SU-DHL-6 (cell line): ENCODE results near the gene ERBB4.

Source experiments
- H2AFZ ChIP-seq: fragments of 200-600 bp; sonication (generic); 2 replicates; pipeline ENCODE4 v1.6.1; 2014; ENCODE audit warnings: low read depth, mild to moderate bottlenecking, moderate library complexity, mixed read lengths, antibody characterized with exemption, low read length; ENCODE audit not compliant: severe bottlenecking
- H3F3A ChIP-seq: fragments of 200-600 bp; shearing (Covaris generic); 2 replicates; pipeline ENCODE4 v1.6.0; 2016; ENCODE audit warnings: antibody characterized with exemption, mild to moderate bottlenecking; ENCODE audit not compliant: insufficient read depth
- H3K27ac ChIP-seq: fragments of 200-600 bp; sonication (generic); 2 replicates; pipeline ENCODE4 v1.5.1; 2016; ENCODE audit warnings: low read depth, mild to moderate bottlenecking, low read length, moderate library complexity, mixed read lengths
- H3K27me3 ChIP-seq: fragments of 200-600 bp; sonication (generic), shearing (Covaris generic); 2 replicates; pipeline ENCODE4 v1.6.0; 2014; ENCODE audit warnings: mild to moderate bottlenecking, low read length
- H3K36me3 ChIP-seq: fragments of 200-600 bp; sonication (generic); 2 replicates; pipeline ENCODE4 v1.6.1; 2014; ENCODE audit warnings: mild to moderate bottlenecking, low read length, mixed read lengths
- H3K4me2 ChIP-seq: fragments of 300-600, 200-600 bp; shearing (Covaris generic), sonication (generic); 2 replicates; pipeline ENCODE4 v1.6.0; 2014; ENCODE audit warnings: low read length, low read depth, mild to moderate bottlenecking; ENCODE audit not compliant: poor library complexity, severe bottlenecking
- H3K4me3 ChIP-seq: fragments of 200-600 bp; sonication (generic); 2 replicates; pipeline ENCODE4 v1.5.1; 2014; ENCODE audit warnings: antibody characterized with exemption, low read length, mild to moderate bottlenecking, mixed read lengths; ENCODE audit not compliant: insufficient read depth, poor library complexity, severe bottlenecking
- H3K79me2 ChIP-seq: fragments of 200-600 bp; sonication (generic); 2 replicates; pipeline ENCODE4 v1.6.1; 2014; ENCODE audit warnings: mild to moderate bottlenecking, low read length, moderate library complexity; ENCODE audit not compliant: insufficient read depth
- H3K9ac ChIP-seq: fragments of 200-600 bp; sonication (generic); 2 replicates; pipeline ENCODE4 v1.7.0; 2014; ENCODE audit warnings: mild to moderate bottlenecking, low read length
- H3K9me2 ChIP-seq: fragments of 200-600 bp; sonication (generic); replicated peaks from 2 replicates; pipeline ENCODE4 v1.6.1; 2014; ENCODE audit warnings: low read length; ENCODE audit not compliant: insufficient read depth
- H3K9me3 ChIP-seq: fragments of 200-600 bp; sonication (generic); 2 replicates; pipeline ENCODE4 v1.6.1; 2014; ENCODE audit warnings: low read length, mixed read lengths; ENCODE audit not compliant: insufficient read depth
- H4K20me1 ChIP-seq: fragments of 200-600 bp; sonication (generic); 2 replicates; pipeline ENCODE4 v1.6.1; 2014; ENCODE audit warnings: low read depth, mild to moderate bottlenecking, antibody characterized with exemption, low read length, moderate library complexity, mixed read lengths
- CTCF ChIP-seq: fragments of 200-600 bp; sonication (generic); IDR thresholded peaks from one replicate; pipeline ENCODE4 v1.5.1; 2017; ENCODE audit warnings: antibody characterized with exemption, mild to moderate bottlenecking, low read length, moderate library complexity; ENCODE audit not compliant: insufficient read depth, poor library complexity, severe bottlenecking
- EZH2phosphoT487 ChIP-seq: fragments of 200-600 bp; sonication (generic), shearing (Covaris generic); conservative IDR thresholded peaks from 2 replicates; pipeline ENCODE4 v1.6.1; 2018; ENCODE audit warnings: mild to moderate bottlenecking, antibody characterized with exemption, low read length, moderate library complexity, mixed read lengths

ERBB4 gene

GRCh38 chr2:212176151-212176550 lies 362.5 kb downstream of the ERBB4 start:
- Histone ChIP-seq H3K9ac (no peak overlapping the region), H3K9me2 (no peaks in the 10 kb centered on the region), H4K20me1 (no peaks in the 10 kb centered on the region), H3K4me3 (no peak overlapping the region), H3K27me3 (no peaks in the 10 kb centered on the region), H3K4me2 (no peak overlapping the region), H3K27ac (no peak overlapping the region), H2AFZ (no peak overlapping the region), H3K36me3 (no peaks in the 10 kb centered on the region), H3F3A (no peaks in the 10 kb centered on the region), H3K79me2 (no peaks in the 10 kb centered on the region), H3K9me3 (no peaks in the 10 kb centered on the region)
- TF ChIP-seq CTCF (no peak), EZH2phosphoT487 (no peak)

GRCh38 chr2:212173756-212174510 lies 364.7 kb downstream of the ERBB4 start:
- Histone ChIP-seq H3K9ac (no peak overlapping the region), H3K9me3 (no peaks in the 10 kb centered on the region), H3K27me3 (no peaks in the 10 kb centered on the region), H3K4me2 (no peak overlapping the region), H3K79me2 (no peaks in the 10 kb centered on the region), H2AFZ (no peak overlapping the region), H3K36me3 (no peaks in the 10 kb centered on the region), H3K27ac (no peak overlapping the region), H3K4me3 (no peak overlapping the region), H3F3A (no peaks in the 10 kb centered on the region), H4K20me1 (no peaks in the 10 kb centered on the region), H3K9me2 (no peaks in the 10 kb centered on the region)
- TF ChIP-seq CTCF = no peak
- no peak for TF ChIP-seq EZH2phosphoT487

- Histone ChIP-seq H3K4me2 (no peak overlapping the region), H3K79me2 (no peaks in the 10 kb centered on the region), H3K36me3 (no peaks in the 10 kb centered on the region), H3K27me3 (no peaks in the 10 kb centered on the region), H3K9me2 (no peaks in the 10 kb centered on the region), H2AFZ (no peak overlapping the region), H3K9ac (no peak overlapping the region), H3K9me3 (no peaks in the 10 kb centered on the region), H4K20me1 (no peaks in the 10 kb centered on the region), H3F3A (no peaks in the 10 kb centered on the region), H3K27ac (no peak overlapping the region), H3K4me3 (no peak overlapping the region)
- TF ChIP-seq CTCF (no peak), EZH2phosphoT487 (no peak)
These were observed 365.3 kb downstream of the ERBB4 start for GRCh38 chr2:212173331-212173730.
